Smooth muscle cell (in vitro differentiated cells): ENCODE measurements around the gene RPS19BP1. TPM values are rescaled to one million over a fixed set of nuclear protein-coding genes. Genes with fewer than 3 reads are reported as not detected.

ENCODE experiments used
- DNase-seq: peaks from one replicate; lab custom pipeline; 2025; ENCODE audit not compliant: unreplicated experiment; lab: John Stamatoyannopoulos, UW
- H2AFZ ChIP-seq: fragments of 200-600 bp; sonication (generic); 2 replicates; pipeline ENCODE4 v1.6.0; 2016; ENCODE audit warnings: antibody characterized with exemption, low read depth, mild to moderate bottlenecking
- H3F3A ChIP-seq: fragments of 200-600 bp; sonication (generic); 2 replicates; pipeline ENCODE4 v1.6.0; 2017; ENCODE audit warnings: antibody characterized with exemption, low read depth
- H3K27ac ChIP-seq: fragments of 200-600 bp; sonication (generic); 2 replicates; pipeline ENCODE4 v1.5.1; 2016; ENCODE audit warnings: low read depth, mild to moderate bottlenecking
- H3K27me3 ChIP-seq: fragments of 200-600 bp; sonication (generic); 2 replicates; pipeline ENCODE4 v1.6.1; 2016; ENCODE audit warnings: low read depth, mild to moderate bottlenecking
- H3K36me3 ChIP-seq: fragments of 200-600 bp; sonication (generic); 2 replicates; pipeline ENCODE4 v1.5.1; 2016; ENCODE audit warnings: low read depth
- H3K4me1 ChIP-seq: fragments of 200-600 bp; sonication (generic); 2 replicates; pipeline ENCODE4 v1.5.1; 2016; ENCODE audit warnings: low read depth
- H3K4me2 ChIP-seq: fragments of 200-600 bp; sonication (generic); 2 replicates; pipeline ENCODE4 v1.6.0; 2016; ENCODE audit warnings: mild to moderate bottlenecking
- H3K4me3 ChIP-seq: fragments of 200-600 bp; sonication (generic); 2 replicates; pipeline ENCODE4 v1.5.1; 2016; ENCODE audit warnings: mild to moderate bottlenecking
- H3K79me2 ChIP-seq: fragments of 200-600 bp; sonication (generic); 2 replicates; pipeline ENCODE4 v1.6.0; 2016; ENCODE audit warnings: low read depth, mild to moderate bottlenecking
- H3K9ac ChIP-seq: fragments of 200-600 bp; sonication (generic); 2 replicates; pipeline ENCODE4 v1.6.0; 2016; ENCODE audit warnings: low read depth
- H3K9me3 ChIP-seq: fragments of 200-600 bp; sonication (generic); replicated peaks from 2 replicates; pipeline ENCODE4 v1.5.1; 2016; ENCODE audit warnings: low read depth
- H4K20me1 ChIP-seq: fragments of 200-600 bp; sonication (generic); 2 replicates; pipeline ENCODE4 v1.6.0; 2016; ENCODE audit warnings: low read depth
- WGBS: methylation state at CpG from one replicate; pipeline ENCODE4 v1.1.7; 2016; ENCODE audit warnings: low lambda C conversion rate; 5-methylcytosine and 5-hydroxymethylcytosine counted together
- polyA plus RNA-seq: library from polyadenylated mRNA; unstranded; fragments of >200 nt; fragmentation: Nextera tagmentation; extraction: Ambion mirVana; gene quantifications from 2 replicates; pipeline ENCODE4 v1.2.1, GENCODE V29; 2016
- total RNA-seq: library from RNA; depleted of rRNA; stranded (reverse); fragments of >200 nt; gene quantifications from 2 replicates; pipeline ENCODE4 v1.2.3, GENCODE V29; 2014
- TF ChIP-seq, protein P1 (sequence below): fragments of 200-600 bp; sonication (generic); IDR thresholded peaks from 2 replicates; pipeline ENCODE4 v1.5.1; 2017; ENCODE audit warnings: borderline replicate concordance, mild to moderate bottlenecking, antibody characterized with exemption; ENCODE audit not compliant: insufficient read depth, poor library complexity, severe bottlenecking

RPS19BP1 gene
- total and polyA plus RNA-seq, 2 experiments from 2014 or later: 71.6 to 97.1 TPM

GRCh38 chr22:39501644-39502108 lies 30.9 kb downstream of the RPS19BP1 start:
- Histone ChIP-seq H3K9me3 (no peaks in the 10 kb centered on the region), H3K4me3 (peak overlapping the region; percentile 72), H3K36me3 (no peaks in the 10 kb centered on the region), H4K20me1 (peaks cover 3% of the 10 kb centered on the region), H3K79me2 (peaks cover 42% of the 10 kb centered on the region), H3K4me1 (peaks cover 24% of the 10 kb centered on the region), H3K4me2 (peak overlapping the region; percentile 88), H3K27ac (peak overlapping the region; percentile 54), H2AFZ (peak overlapping the region; percentile 6), H3K9ac (no peak overlapping the region), H3K27me3 (no peaks in the 10 kb centered on the region), H3F3A (peaks cover 11% of the 10 kb centered on the region)
- TF ChIP-seq, protein P1, sequence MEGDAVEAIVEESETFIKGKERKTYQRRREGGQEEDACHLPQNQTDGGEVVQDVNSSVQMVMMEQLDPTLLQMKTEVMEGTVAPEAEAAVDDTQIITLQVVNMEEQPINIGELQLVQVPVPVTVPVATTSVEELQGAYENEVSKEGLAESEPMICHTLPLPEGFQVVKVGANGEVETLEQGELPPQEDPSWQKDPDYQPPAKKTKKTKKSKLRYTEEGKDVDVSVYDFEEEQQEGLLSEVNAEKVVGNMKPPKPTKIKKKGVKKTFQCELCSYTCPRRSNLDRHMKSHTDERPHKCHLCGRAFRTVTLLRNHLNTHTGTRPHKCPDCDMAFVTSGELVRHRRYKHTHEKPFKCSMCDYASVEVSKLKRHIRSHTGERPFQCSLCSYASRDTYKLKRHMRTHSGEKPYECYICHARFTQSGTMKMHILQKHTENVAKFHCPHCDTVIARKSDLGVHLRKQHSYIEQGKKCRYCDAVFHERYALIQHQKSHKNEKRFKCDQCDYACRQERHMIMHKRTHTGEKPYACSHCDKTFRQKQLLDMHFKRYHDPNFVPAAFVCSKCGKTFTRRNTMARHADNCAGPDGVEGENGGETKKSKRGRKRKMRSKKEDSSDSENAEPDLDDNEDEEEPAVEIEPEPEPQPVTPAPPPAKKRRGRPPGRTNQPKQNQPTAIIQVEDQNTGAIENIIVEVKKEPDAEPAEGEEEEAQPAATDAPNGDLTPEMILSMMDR: no peak
- WGBS: 31% methylated on average over 13 of the region's 13 CpGs
- no peak for DNase-seq

DNA sequence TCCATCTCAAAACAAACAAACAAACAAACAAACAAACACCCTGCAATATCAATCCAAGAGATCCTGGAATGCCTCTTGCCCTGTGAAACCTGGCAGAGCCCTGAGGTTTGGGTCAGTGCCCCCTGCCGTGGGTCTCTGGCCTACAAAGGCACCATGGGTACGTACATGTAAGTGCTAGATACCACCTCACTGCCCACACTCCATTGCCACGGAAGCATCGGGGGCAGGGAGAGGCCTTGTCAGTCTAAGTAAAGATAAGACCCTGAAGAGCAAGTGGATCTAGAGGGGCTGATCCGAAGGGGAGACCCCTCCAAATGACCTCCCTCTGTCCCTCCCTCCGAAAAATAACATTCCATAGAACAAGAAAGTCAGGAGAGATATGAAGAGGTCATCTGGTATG lies 32.4 kb downstream of the RPS19BP1 start:
- H2AFZ ChIP-seq: no peak overlapping the region
- H4K20me1 ChIP-seq: no peaks in the 10 kb centered on the region
- peaks cover 28% of the 10 kb centered on the region for H3K4me1 ChIP-seq
- peaks cover 27% of the 10 kb centered on the region for H3K79me2 ChIP-seq
- H3K27me3 ChIP-seq: no peaks in the 10 kb centered on the region
- no peak for DNase-seq
- TF ChIP-seq, protein P1: no peak
- H3K9ac ChIP-seq: no peak overlapping the region
- no peaks in the 10 kb centered on the region for H3K9me3 ChIP-seq
- 91% methylated on average over 6 of the region's 6 CpGs for WGBS
- no peak overlapping the region for H3K27ac ChIP-seq
- H3K36me3 ChIP-seq: no peaks in the 10 kb centered on the region
- H3F3A ChIP-seq: peaks cover 11% of the 10 kb centered on the region
- no peak overlapping the region for H3K4me2 ChIP-seq
- H3K4me3 ChIP-seq: no peak overlapping the region

GRCh38 chr22:39498802-39499201 lies 33.7 kb downstream of the RPS19BP1 start:
- no peaks in the 10 kb centered on the region for H3K36me3 ChIP-seq
- no peak overlapping the region for H3K4me2 ChIP-seq
- no peak overlapping the region for H3K27ac ChIP-seq
- no peak overlapping the region for H3K9ac ChIP-seq
- H2AFZ ChIP-seq: no peak overlapping the region
- no peaks in the 10 kb centered on the region for H3K27me3 ChIP-seq
- TF ChIP-seq, protein P1: no peak
- no peak overlapping the region for H3K4me3 ChIP-seq
- H3F3A ChIP-seq: peaks cover 17% of the 10 kb centered on the region
- no peaks in the 10 kb centered on the region for H3K9me3 ChIP-seq
- H3K4me1 ChIP-seq: peaks cover 28% of the 10 kb centered on the region
- peaks cover 14% of the 10 kb centered on the region for H3K79me2 ChIP-seq
- DNase-seq: no peak
- WGBS: 44% methylated on average over 3 of the region's 3 CpGs
- H4K20me1 ChIP-seq: no peaks in the 10 kb centered on the region

- no peak overlapping the region for H3K9ac ChIP-seq
- H3K4me2 ChIP-seq: no peak overlapping the region
- H3K36me3 ChIP-seq: no peaks in the 10 kb centered on the region
- H3K9me3 ChIP-seq: no peaks in the 10 kb centered on the region
- H3K4me3 ChIP-seq: no peak overlapping the region
- H3K27me3 ChIP-seq: no peaks in the 10 kb centered on the region
- H4K20me1 ChIP-seq: peaks cover 2% of the 10 kb centered on the region
- DNase-seq: no peak
- 42% methylated on average over 2 of the region's 2 CpGs for WGBS
- H2AFZ ChIP-seq: no peak overlapping the region
- H3K79me2 ChIP-seq: peaks cover 10% of the 10 kb centered on the region
- H3F3A ChIP-seq: peaks cover 21% of the 10 kb centered on the region
- no peak overlapping the region for H3K27ac ChIP-seq
- H3K4me1 ChIP-seq: peaks cover 24% of the 10 kb centered on the region
- TF ChIP-seq, protein P1: no peak
Measured at GRCh38 chr22:39498368-39498767, 34.2 kb downstream of the RPS19BP1 start.
